Endothelial cell (in vitro differentiated cells): ENCODE data around the gene DLX5. TPM values are rescaled to one million over a fixed set of nuclear protein-coding genes. Genes with fewer than 3 reads are reported as not detected.

Experiments
- DNase-seq: peaks from one replicate; pipeline ENCODE4 v3.0.0; 2021; ENCODE audit warnings: low spot score
- H3K27ac Mint-ChIP-seq: one replicate; pipeline ENCODE4 v1.8.0; 2021; ENCODE audit warnings: mixed read lengths, inconsistent platforms; ENCODE audit not compliant: unreplicated experiment
- H3K27me3 Mint-ChIP-seq: one replicate; pipeline ENCODE4 v1.8.0; 2021; ENCODE audit warnings: mild to moderate bottlenecking, moderate library complexity, mixed read lengths, inconsistent platforms; ENCODE audit not compliant: unreplicated experiment
- H3K36me3 Mint-ChIP-seq: one replicate; pipeline ENCODE4 v1.8.0; 2021; ENCODE audit warnings: mild to moderate bottlenecking, low read depth, mixed read lengths, inconsistent platforms; ENCODE audit not compliant: unreplicated experiment
- H3K4me1 Mint-ChIP-seq: one replicate; pipeline ENCODE4 v1.8.0; 2021; ENCODE audit warnings: mild to moderate bottlenecking, mixed read lengths, inconsistent platforms; ENCODE audit not compliant: unreplicated experiment
- H3K4me3 Mint-ChIP-seq: one replicate; pipeline ENCODE4 v1.8.0; 2021; ENCODE audit warnings: mild to moderate bottlenecking, mixed read lengths, inconsistent platforms; ENCODE audit not compliant: unreplicated experiment
- H3K9me3 Mint-ChIP-seq: one replicate; pipeline ENCODE4 v1.8.0; 2021; ENCODE audit warnings: mixed read lengths, inconsistent platforms; ENCODE audit not compliant: unreplicated experiment
- total RNA-seq: library from RNA; stranded (reverse); fragmentation: NEBNext Ultra II Directional; extraction: Animal tissue kit (Norgen Biotek cat#: 25700); gene quantifications from one replicate; pipeline ENCODE4 v1.2.1, GENCODE V29; 2021; ENCODE audit not compliant: unreplicated experiment
- TF ChIP-seq, protein P1 (sequence below): fragments of 200-600 bp; sonication (generic); IDR thresholded peaks from one replicate; pipeline ENCODE4 v1.5.0; 2021; ENCODE audit warnings: antibody characterized with exemption; ENCODE audit not compliant: unreplicated experiment

The DLX5 gene
- total RNA-seq, 1 donor from 2014 or later = 0.18 TPM

DNA sequence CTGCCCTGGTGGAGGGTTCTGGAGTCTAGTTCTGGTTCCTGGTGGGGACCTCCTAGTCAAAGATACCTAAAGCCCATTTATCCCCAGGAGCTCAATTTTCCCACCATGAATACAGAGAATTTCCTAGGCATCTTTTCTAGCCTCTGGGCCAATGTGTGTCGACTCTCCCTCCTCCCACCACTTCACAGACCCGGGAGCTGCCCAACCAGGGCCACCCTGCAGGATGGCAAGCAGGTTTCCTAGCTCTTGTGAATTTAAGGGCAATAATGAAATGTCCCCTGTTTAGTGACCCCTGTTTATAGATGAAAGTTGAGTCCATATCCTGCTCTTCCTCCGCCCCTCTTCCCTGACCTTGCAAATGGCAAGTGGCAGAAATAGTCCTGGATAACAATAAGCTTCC is 9.4 kb downstream of the DLX5 start:
- peaks cover 44% of the 10 kb centered on the region for H3K27me3 Mint-ChIP-seq
- no peaks in the 10 kb centered on the region for H3K9me3 Mint-ChIP-seq
- peaks cover 28% of the 10 kb centered on the region for H3K4me1 Mint-ChIP-seq
- no peak overlapping the region for H3K4me3 Mint-ChIP-seq
- TF ChIP-seq, protein P1, sequence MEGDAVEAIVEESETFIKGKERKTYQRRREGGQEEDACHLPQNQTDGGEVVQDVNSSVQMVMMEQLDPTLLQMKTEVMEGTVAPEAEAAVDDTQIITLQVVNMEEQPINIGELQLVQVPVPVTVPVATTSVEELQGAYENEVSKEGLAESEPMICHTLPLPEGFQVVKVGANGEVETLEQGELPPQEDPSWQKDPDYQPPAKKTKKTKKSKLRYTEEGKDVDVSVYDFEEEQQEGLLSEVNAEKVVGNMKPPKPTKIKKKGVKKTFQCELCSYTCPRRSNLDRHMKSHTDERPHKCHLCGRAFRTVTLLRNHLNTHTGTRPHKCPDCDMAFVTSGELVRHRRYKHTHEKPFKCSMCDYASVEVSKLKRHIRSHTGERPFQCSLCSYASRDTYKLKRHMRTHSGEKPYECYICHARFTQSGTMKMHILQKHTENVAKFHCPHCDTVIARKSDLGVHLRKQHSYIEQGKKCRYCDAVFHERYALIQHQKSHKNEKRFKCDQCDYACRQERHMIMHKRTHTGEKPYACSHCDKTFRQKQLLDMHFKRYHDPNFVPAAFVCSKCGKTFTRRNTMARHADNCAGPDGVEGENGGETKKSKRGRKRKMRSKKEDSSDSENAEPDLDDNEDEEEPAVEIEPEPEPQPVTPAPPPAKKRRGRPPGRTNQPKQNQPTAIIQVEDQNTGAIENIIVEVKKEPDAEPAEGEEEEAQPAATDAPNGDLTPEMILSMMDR = no peak
- no peak overlapping the region for H3K27ac Mint-ChIP-seq
- DNase-seq = no peak
- no peaks in the 10 kb centered on the region for H3K36me3 Mint-ChIP-seq

DNA sequence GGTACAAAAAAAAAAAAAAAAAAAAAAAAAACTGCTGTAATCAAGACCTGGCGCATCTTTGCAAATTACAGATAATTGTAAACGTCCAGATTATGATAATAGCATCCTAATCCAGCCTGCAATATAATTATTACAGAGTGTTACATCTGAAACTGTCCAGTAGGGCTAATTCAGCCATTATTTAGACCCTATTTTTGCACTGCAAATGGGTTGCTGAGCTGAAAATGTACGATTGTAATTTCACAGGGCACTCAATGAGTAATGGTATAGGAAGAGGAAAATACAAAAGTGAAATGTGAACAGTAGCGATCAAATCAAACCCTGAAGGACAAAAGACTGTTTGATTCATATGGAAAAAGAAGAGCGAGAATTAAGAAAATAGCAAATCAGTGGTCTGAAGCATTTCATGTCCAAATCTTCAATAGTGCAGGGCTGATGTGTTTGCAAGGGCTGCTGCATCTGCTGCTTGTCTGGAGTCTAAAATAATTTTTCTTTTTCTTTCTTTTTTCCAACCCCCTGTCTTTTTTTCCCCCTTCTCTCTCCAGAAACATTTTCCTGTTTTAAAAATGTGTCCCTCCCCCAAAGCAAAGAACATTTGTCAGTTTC is 10.4 kb downstream of the DLX5 start:
- no peak overlapping the region for H3K27ac Mint-ChIP-seq
- H3K4me1 Mint-ChIP-seq = peaks cover 22% of the 10 kb centered on the region
- TF ChIP-seq, protein P1 = no peak
- peaks cover 53% of the 10 kb centered on the region for H3K27me3 Mint-ChIP-seq
- H3K36me3 Mint-ChIP-seq = no peaks in the 10 kb centered on the region
- H3K9me3 Mint-ChIP-seq = no peaks in the 10 kb centered on the region
- H3K4me3 Mint-ChIP-seq = no peak overlapping the region
- DNase-seq = no peak

DNA sequence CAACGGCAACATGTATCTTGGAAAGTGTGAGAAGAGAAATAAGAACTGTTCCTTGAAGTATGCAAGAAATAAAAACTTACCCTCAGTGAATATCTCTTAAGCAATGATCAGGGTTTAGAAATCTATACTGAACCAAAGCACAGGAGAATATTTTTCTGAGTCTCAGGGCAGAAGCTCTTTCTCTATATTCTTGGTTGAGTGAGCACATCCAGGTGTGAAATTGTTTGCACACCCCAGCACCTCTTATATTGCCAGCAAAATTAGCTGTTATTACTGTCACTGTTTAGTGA is 10.8 kb downstream of the DLX5 start:
- Mint-ChIP-seq H3K4me1 (peaks cover 18% of the 10 kb centered on the region), H3K4me3 (no peak overlapping the region), H3K27ac (no peak overlapping the region), H3K9me3 (no peaks in the 10 kb centered on the region), H3K27me3 (peaks cover 51% of the 10 kb centered on the region), H3K36me3 (no peaks in the 10 kb centered on the region)
- no peak for DNase-seq
- TF ChIP-seq, protein P1 = no peak

DNA sequence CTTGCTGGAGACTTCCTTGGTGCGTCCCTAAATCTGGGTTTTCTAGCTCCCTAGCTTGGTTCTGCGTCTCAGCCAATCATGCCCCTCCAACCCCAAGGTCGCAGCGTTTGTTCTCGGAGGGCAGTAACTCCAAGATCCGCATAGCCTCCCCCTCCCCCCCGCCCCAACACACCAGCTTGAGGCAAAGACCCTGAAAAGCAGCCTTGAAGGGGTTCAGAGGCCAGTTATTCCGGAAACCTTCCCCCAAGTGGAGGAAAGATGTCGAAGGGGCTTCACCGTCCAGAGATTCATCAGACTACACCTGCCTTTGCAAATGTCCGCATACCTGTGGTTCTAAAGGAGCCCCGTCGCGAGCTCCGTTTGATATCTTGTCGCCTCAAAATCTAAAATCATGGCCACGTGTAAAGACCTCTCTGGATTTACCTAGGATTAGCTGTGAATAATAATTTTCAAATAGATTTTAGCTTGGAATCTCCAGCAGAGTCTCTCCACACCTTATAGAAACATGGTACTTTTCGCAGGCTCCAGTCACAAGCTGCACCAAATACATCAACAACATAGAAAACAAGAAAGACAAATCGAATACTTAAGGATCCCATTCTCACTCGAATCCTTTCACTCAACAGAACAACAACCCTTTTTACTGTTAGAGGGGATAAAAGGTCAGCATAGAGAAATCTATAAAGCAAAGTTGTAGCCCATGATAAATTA is 11.3 kb downstream of the DLX5 start:
- Mint-ChIP-seq H3K27me3 (peaks cover 53% of the 10 kb centered on the region), H3K4me3 (no peak overlapping the region), H3K9me3 (no peaks in the 10 kb centered on the region), H3K4me1 (peaks cover 16% of the 10 kb centered on the region), H3K36me3 (no peaks in the 10 kb centered on the region), H3K27ac (no peak overlapping the region)
- TF ChIP-seq, protein P1 = no peak
- DNase-seq = no peak

DNA sequence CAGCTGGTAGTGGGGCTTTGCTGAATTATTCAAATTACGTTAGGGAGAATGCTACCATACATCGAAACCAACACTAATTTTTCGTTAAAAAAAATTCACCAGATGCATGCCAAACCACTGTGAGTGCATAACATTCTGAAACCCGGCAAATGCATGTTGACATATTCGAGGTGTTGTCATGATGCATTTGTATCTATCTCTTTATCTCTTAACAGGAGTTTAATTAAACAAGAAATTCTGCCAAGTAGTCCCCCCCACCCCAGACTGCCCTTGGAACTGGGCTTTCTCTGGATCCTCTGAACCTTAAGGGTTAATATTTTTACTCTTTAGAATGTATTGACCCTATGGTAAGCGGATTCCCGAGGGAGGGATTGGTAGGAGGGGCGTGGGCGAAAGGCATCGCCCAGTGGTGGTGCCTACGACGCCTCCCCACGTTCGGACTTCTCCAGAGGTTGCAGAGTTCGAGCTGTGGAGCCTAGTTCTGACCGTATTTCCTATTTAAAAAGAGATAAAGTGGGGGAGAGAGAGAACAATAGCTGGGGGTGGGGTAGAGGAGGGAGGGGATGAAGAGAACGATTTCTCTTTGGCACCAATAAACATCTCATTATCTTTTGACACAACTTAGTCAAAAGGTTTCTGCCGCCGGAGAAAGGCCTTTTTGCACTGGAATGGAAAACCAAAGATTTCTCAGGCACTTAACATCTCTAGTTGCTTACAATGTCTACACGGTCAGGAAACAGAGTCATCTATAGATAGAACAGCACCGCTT is 12.1 kb downstream of the DLX5 start:
- Mint-ChIP-seq H3K27me3 (peaks cover 57% of the 10 kb centered on the region), H3K9me3 (no peaks in the 10 kb centered on the region)

More for the DNA sequence above, 12.1 kb downstream of the DLX5 start:
- TF ChIP-seq, protein P1 = no peak
- no peak overlapping the region for H3K4me3 Mint-ChIP-seq
- peaks cover 14% of the 10 kb centered on the region for H3K4me1 Mint-ChIP-seq
- no peaks in the 10 kb centered on the region for H3K36me3 Mint-ChIP-seq
- no peak overlapping the region for H3K27ac Mint-ChIP-seq
- no peak for DNase-seq
